GOT3 (cell line): ENCODE measurements around the gene AUTS2.

ENCODE experiments used
- DNase-seq: peaks from one replicate; lab custom pipeline; 2025; ENCODE audit warnings: mixed read lengths; lab: John Stamatoyannopoulos, UW

Gene AUTS2

GRCh38 chr7:69624435-69625230, 26.4 kb downstream of the AUTS2 start:
- no peak for DNase-seq

GRCh38 chr7:69625238-69625637, 27.0 kb downstream of the AUTS2 start:
- no peak for DNase-seq

- no peak for DNase-seq
Measured at GRCh38 chr7:69625798-69626197, 27.5 kb downstream of the AUTS2 start.

GRCh38 chr7:69630292-69630691, 32.0 kb downstream of the AUTS2 start:
- no peak for DNase-seq

GRCh38 chr7:69631131-69631530, 32.9 kb downstream of the AUTS2 start:
- no peak for DNase-seq

- no peak for DNase-seq
Measured at GRCh38 chr7:69632280-69632679, 34.0 kb downstream of the AUTS2 start.

- no peak for DNase-seq
Measured at GRCh38 chr7:69633122-69633831, 35.0 kb downstream of the AUTS2 start.

- DNase-seq = no peak
Measured at GRCh38 chr7:69635555-69636185, 37.4 kb downstream of the AUTS2 start.

- no peak for DNase-seq
Measured at GRCh38 chr7:69638674-69639073, 40.4 kb downstream of the AUTS2 start.

GRCh38 chr7:69640216-69640615, 41.9 kb downstream of the AUTS2 start:
- DNase-seq = no peak

- no peak for DNase-seq
Measured at GRCh38 chr7:69640925-69641594, 42.8 kb downstream of the AUTS2 start.

GRCh38 chr7:69643265-69643664, 45.0 kb downstream of the AUTS2 start:
- DNase-seq = no peak

- no peak for DNase-seq
Measured at GRCh38 chr7:69643708-69644445, 45.6 kb downstream of the AUTS2 start.

- no peak for DNase-seq
Measured at GRCh38 chr7:69645683-69646082, 47.4 kb downstream of the AUTS2 start.

- DNase-seq = no peak
Measured at GRCh38 chr7:69651101-69651590, 52.9 kb downstream of the AUTS2 start.

GRCh38 chr7:69652947-69653701, 54.8 kb downstream of the AUTS2 start:
- DNase-seq = no peak

- DNase-seq = no peak
Measured at GRCh38 chr7:69653806-69654205, 55.5 kb downstream of the AUTS2 start.

GRCh38 chr7:69654381-69654780, 56.1 kb downstream of the AUTS2 start:
- no peak for DNase-seq

- no peak for DNase-seq
Measured at GRCh38 chr7:69654849-69655707, 56.8 kb downstream of the AUTS2 start.

GRCh38 chr7:69656077-69656476, 57.8 kb downstream of the AUTS2 start:
- no peak for DNase-seq
